Sigmoid colon (tissue), 4 donors: ENCODE data around the gene COQ10A.
"Not testable (repeated sequence)": the region's sequence is repeated elsewhere in the genome, so short reads cannot be mapped to it uniquely, and the experiment has no call there.

ENCODE experiments used
- EP300 ChIP-seq, 4 donors: sonication (generic); formaldehyde crosslinking; IDR thresholded peaks; one replicate each; pipeline ENCODE4 v1.6.1; 2017; ENCODE audit warnings: antibody characterized with exemption in 4 of 4
- POLR2A ChIP-seq, 2 donors: fragments of 450-650 bp; IDR thresholded peaks; one replicate each; pipeline ENCODE4 v1.6.1; 2016; ENCODE audit warnings: antibody characterized with exemption in 2 of 2, mild to moderate bottlenecking in 2 of 2, moderate library complexity in 2 of 2
- POLR2AphosphoS5 ChIP-seq, 4 donors: sonication (generic); formaldehyde crosslinking; IDR thresholded peaks; one replicate each; pipeline ENCODE4 v1.6.1; 2017; ENCODE audit warnings: antibody characterized with exemption in 4 of 4
- TF ChIP-seq, protein P1 (sequence below), 4 experiments: fragments of 450-650 bp in 3 of 4; fragments of 200-600 bp in 1 of 4; IDR thresholded peaks; one replicate each; pipeline ENCODE4 v1.5.1; 2016 to 2019; ENCODE audit warnings: antibody characterized with exemption in 4 of 4, mild to moderate bottlenecking in 3 of 4, moderate library complexity in 2 of 4

DNA sequence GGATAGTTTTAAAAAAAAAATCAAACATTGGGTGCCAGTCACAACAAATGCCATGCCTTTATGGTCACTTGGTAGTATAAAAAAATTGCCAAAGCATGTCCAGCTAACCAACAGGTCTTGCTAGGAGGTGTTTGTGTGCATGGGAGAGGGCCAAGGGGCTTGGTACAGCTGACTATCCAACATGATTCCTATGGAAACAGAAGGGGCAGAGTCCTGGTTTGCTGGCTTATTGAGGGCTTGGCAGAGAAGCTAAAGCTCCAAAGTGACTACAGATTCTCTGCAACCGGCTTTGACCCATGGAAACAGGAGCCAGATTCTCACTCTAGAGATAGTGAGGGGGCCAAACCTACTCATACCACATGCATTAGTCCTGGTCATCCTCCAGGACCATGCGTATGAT lies 5.7 kb downstream of the COQ10A start:
- TF ChIP-seq, protein P1, sequence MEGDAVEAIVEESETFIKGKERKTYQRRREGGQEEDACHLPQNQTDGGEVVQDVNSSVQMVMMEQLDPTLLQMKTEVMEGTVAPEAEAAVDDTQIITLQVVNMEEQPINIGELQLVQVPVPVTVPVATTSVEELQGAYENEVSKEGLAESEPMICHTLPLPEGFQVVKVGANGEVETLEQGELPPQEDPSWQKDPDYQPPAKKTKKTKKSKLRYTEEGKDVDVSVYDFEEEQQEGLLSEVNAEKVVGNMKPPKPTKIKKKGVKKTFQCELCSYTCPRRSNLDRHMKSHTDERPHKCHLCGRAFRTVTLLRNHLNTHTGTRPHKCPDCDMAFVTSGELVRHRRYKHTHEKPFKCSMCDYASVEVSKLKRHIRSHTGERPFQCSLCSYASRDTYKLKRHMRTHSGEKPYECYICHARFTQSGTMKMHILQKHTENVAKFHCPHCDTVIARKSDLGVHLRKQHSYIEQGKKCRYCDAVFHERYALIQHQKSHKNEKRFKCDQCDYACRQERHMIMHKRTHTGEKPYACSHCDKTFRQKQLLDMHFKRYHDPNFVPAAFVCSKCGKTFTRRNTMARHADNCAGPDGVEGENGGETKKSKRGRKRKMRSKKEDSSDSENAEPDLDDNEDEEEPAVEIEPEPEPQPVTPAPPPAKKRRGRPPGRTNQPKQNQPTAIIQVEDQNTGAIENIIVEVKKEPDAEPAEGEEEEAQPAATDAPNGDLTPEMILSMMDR (IDR thresholded peaks at IDR 0.05): not testable (repeated sequence)
- TF ChIP-seq POLR2A, POLR2AphosphoS5, EP300 (IDR thresholded peaks at IDR 0.05): not testable (repeated sequence)
